ENCODE results near the gene CLIP2.
A peak's percentile ranks its signal among the peaks of the same experiment; 100 is the strongest.
"Not testable (repeated sequence)": the region's sequence is repeated elsewhere in the genome, so short reads cannot be mapped to it uniquely, and the experiment has no call there.

Gene CLIP2

GRCh38 chr7:74409571-74409970, 120.4 kb downstream of the CLIP2 start:
- TF ChIP-seq CTCF (conservative IDR thresholded peaks at IDR 0.05; ENCODE audit: control insufficient read depth, insufficient read depth, low read depth, low read length): no peak
- no peak for DNase-seq (ENCODE audit: low read depth)
- no peak overlapping the region for H3K4me3 ChIP-seq (ENCODE audit: control insufficient read depth, low read depth, low read length)

GRCh38 chr7:74410772-74411171, 121.6 kb downstream of the CLIP2 start:
- TF ChIP-seq CTCF (conservative IDR thresholded peaks at IDR 0.05; ENCODE audit: control insufficient read depth, insufficient read depth, low read depth, low read length): no peak
- H3K4me3 ChIP-seq (ENCODE audit: control insufficient read depth, low read depth, low read length): no peak overlapping the region
- DNase-seq (ENCODE audit: low read depth): no peak

- not testable (repeated sequence) for H3K4me3 ChIP-seq (ENCODE audit: control insufficient read depth, low read depth, low read length); DNase-seq (ENCODE audit: low read depth)
Measured at GRCh38 chr7:74411571-74411970, 122.4 kb downstream of the CLIP2 start.

- no peak for DNase-seq (ENCODE audit: low read depth)
- no peak for TF ChIP-seq CTCF (conservative IDR thresholded peaks at IDR 0.05; ENCODE audit: control insufficient read depth, insufficient read depth, low read depth, low read length)
- no peak overlapping the region for H3K4me3 ChIP-seq (ENCODE audit: control insufficient read depth, low read depth, low read length)
Measured at GRCh38 chr7:74412056-74412455, 122.8 kb downstream of the CLIP2 start.

GRCh38 chr7:74412603-74413002, 123.4 kb downstream of the CLIP2 start:
- no peak overlapping the region for H3K4me3 ChIP-seq (ENCODE audit: control insufficient read depth, low read depth, low read length)
- no peak for TF ChIP-seq CTCF (conservative IDR thresholded peaks at IDR 0.05; ENCODE audit: control insufficient read depth, insufficient read depth, low read depth, low read length)
- DNase-seq (ENCODE audit: low read depth): peak; percentile 43

- DNase-seq (ENCODE audit: low read depth); H3K4me3 ChIP-seq (ENCODE audit: control insufficient read depth, low read depth, low read length): not testable (repeated sequence)
Measured at GRCh38 chr7:74414595-74415333, 125.6 kb downstream of the CLIP2 start.

GRCh38 chr7:74417419-74417971, 128.3 kb downstream of the CLIP2 start:
- peak; percentile 64 for DNase-seq (ENCODE audit: low read depth)
- TF ChIP-seq CTCF (conservative IDR thresholded peaks at IDR 0.05; ENCODE audit: control insufficient read depth, insufficient read depth, low read depth, low read length): peak; percentile 99
- no peak overlapping the region for H3K4me3 ChIP-seq (ENCODE audit: control insufficient read depth, low read depth, low read length)

GRCh38 chr7:74418076-74418475, 128.9 kb downstream of the CLIP2 start:
- no peak for DNase-seq (ENCODE audit: low read depth)
- H3K4me3 ChIP-seq (ENCODE audit: control insufficient read depth, low read depth, low read length): no peak overlapping the region
- no peak for TF ChIP-seq CTCF (conservative IDR thresholded peaks at IDR 0.05; ENCODE audit: control insufficient read depth, insufficient read depth, low read depth, low read length)

Data from fibroblast of mammary gland (primary cell).